HCT116 (cell line): ENCODE measurements around the gene ATP12A. TPM values are rescaled to one million over a fixed set of nuclear protein-coding genes. Genes with fewer than 3 reads are reported as not detected.

ENCODE experiments used
- ATAC-seq: fragments of 200-7000 bp; cut with Tn5 transposase; 2 replicates; pipeline ENCODE4 v1.9.1; 2020; ENCODE audit warnings: mild to moderate bottlenecking, moderate library complexity
- BruUV-seq: library from RNA; stranded (reverse); fragments of 400-500 nt; replicated peaks from 2 replicates; lab custom pipeline; 2021; lab: Mats Ljungman, UMichigan
- CTCF ChIA-PET: fragments of 300-600 bp; sonication (Branson Sonifier 250); formaldehyde crosslinking; loops from one replicate; lab custom pipeline; 2021; ENCODE audit warnings: antibody characterized with exemption; lab: Charles Lee
- POLR2A ChIA-PET: fragments of 300-600, 350-600 bp; sonication (Branson Sonifier 250); formaldehyde crosslinking; loops from one replicate; lab custom pipeline; 2021; ENCODE audit warnings: antibody characterized with exemption; lab: Charles Lee
- RAD21 ChIA-PET, 2 experiments: fragments of 300-600 bp; sonication (Branson Sonifier 250); formaldehyde crosslinking; loops; one replicate each; lab custom pipeline; 2023; ENCODE audit warnings: low total read pairs in 2 of 2; ENCODE audit not compliant: uncharacterized antibody in 2 of 2, unreplicated experiment in 2 of 2, low non-redundant PET in 1 of 2; lab: Charles Lee
- DNase-seq: peaks from one replicate; pipeline ENCODE4 v3.0.0-alpha.2; 2010; ENCODE audit warnings: low read depth, low spot score
- H2AFZ ChIP-seq: fragments of 200-600 bp; shearing (Covaris generic), sonication (generic); 2 replicates; pipeline ENCODE4 v1.6.1; 2017; ENCODE audit warnings: low read depth, mixed run types, mixed read lengths, antibody characterized with exemption, low read length; ENCODE audit not compliant: poor library complexity, severe bottlenecking
- H3K27ac ChIP-seq: 2 replicates; pipeline ENCODE4 v1.5.1; 2012; ENCODE audit warnings: low read depth, low read length
- H3K27me3 ChIP-seq: fragments of 200-600 bp; sonication (generic); 2 replicates; pipeline ENCODE4 v1.6.1; 2016; ENCODE audit warnings: mixed run types, low read length, mixed read lengths; ENCODE audit not compliant: insufficient read depth
- H3K36me3 ChIP-seq, 2 experiments: fragments of 200-500 bp in 1 of 2; fragments of 200-600 bp in 1 of 2; sonication (Bioruptor generic) in 1 of 2; sonication (generic) in 1 of 2; 2 replicates each; pipeline versions ENCODE4 v1.5.1 to v1.6.1; 2014 to 2016; ENCODE audit warnings: low read length in 2 of 2, inconsistent platforms in 1 of 2, mixed read lengths in 1 of 2, mixed run types in 1 of 2; ENCODE audit not compliant: insufficient read depth in 2 of 2, control insufficient read depth in 1 of 2
- H3K4me1 ChIP-seq, 2 experiments: fragments of 200-600 bp in 1 of 2; sonication (generic) in 1 of 2; 2 replicates each; pipeline versions ENCODE4 v1.5.1 to v1.6.1; 2012 to 2017; ENCODE audit warnings: low read length in 2 of 2, inconsistent platforms in 1 of 2, mild to moderate bottlenecking in 1 of 2, mixed read lengths in 1 of 2, mixed run types in 1 of 2, moderate library complexity in 1 of 2; ENCODE audit not compliant: insufficient read depth in 2 of 2, control insufficient read depth in 1 of 2
- H3K4me2 ChIP-seq: fragments of 200-600 bp; sonication (generic); 2 replicates; pipeline ENCODE4 v1.6.1; 2017; ENCODE audit warnings: mixed run types, low read length, mixed read lengths
- H3K4me3 ChIP-seq, 2 experiments: fragments of 200-600 bp in 1 of 2; sonication (generic) in 1 of 2; replicated peaks in 1 of 2; 2 replicates each; pipeline ENCODE4 v1.5.1; 2011 to 2016; ENCODE audit warnings: low read length in 2 of 2, control low read depth in 1 of 2, low read depth in 1 of 2, mild to moderate bottlenecking in 1 of 2, mixed read lengths in 1 of 2, mixed run types in 1 of 2
- H3K79me2 ChIP-seq: fragments of 200-600 bp; sonication (generic); 2 replicates; pipeline ENCODE4 v1.6.1; 2017; ENCODE audit warnings: mild to moderate bottlenecking, mixed run types, low read length, moderate library complexity, mixed read lengths; ENCODE audit not compliant: insufficient read depth
- H3K9ac ChIP-seq: fragments of 200-600 bp; sonication (generic); 2 replicates; pipeline ENCODE4 v1.6.1; 2016; ENCODE audit warnings: low read length, mixed read lengths
- H3K9me2 ChIP-seq: fragments of 200-600 bp; sonication (generic), shearing (Covaris generic); 2 replicates; pipeline ENCODE4 v1.6.1; 2017; ENCODE audit warnings: mixed run types, mild to moderate bottlenecking, moderate library complexity; ENCODE audit not compliant: insufficient read depth
- H3K9me3 ChIP-seq, 2 experiments: fragments of 200-500 bp in 1 of 2; fragments of 200-600 bp in 1 of 2; sonication (Bioruptor generic) in 1 of 2; sonication (generic) in 1 of 2; 2 replicates each; pipeline ENCODE4 v1.6.1; 2014 to 2017; ENCODE audit warnings: low read length in 2 of 2, mixed read lengths in 2 of 2, inconsistent platforms in 1 of 2, low read depth in 1 of 2, mild to moderate bottlenecking in 1 of 2, mixed run types in 1 of 2, moderate library complexity in 1 of 2; ENCODE audit not compliant: control insufficient read depth in 1 of 2, insufficient read depth in 1 of 2
- H4K20me1 ChIP-seq: fragments of 200-600 bp; sonication (generic), shearing (Covaris generic); 2 replicates; pipeline ENCODE4 v1.6.1; 2017; ENCODE audit warnings: mixed run types, mild to moderate bottlenecking, moderate library complexity; ENCODE audit not compliant: insufficient read depth
- CBX3 ChIP-seq: IDR thresholded peaks from 2 replicates; pipeline ENCODE4 v1.6.1; 2012; ENCODE audit warnings: low read depth
- CTCF ChIP-seq, 3 experiments: fragments of 200-600 bp in 1 of 3; sonication (generic) in 1 of 3; IDR thresholded peaks in 2 of 3; conservative IDR thresholded peaks in 1 of 3; 2 replicates each; pipeline ENCODE4 v1.5.1; 2012 to 2017; ENCODE audit warnings: low read depth in 2 of 3, low read length in 2 of 3, antibody characterized with exemption in 1 of 3, borderline replicate concordance in 1 of 3, control low read depth in 1 of 3, mild to moderate bottlenecking in 1 of 3, mixed read lengths in 1 of 3, mixed run types in 1 of 3, moderate library complexity in 1 of 3; ENCODE audit not compliant: insufficient read depth in 1 of 3
- EGR1 ChIP-seq: IDR thresholded peaks from 2 replicates; pipeline ENCODE4 v1.6.1; 2012; ENCODE audit warnings: low read depth
- ELF1 ChIP-seq: IDR thresholded peaks from 2 replicates; pipeline ENCODE4 v1.6.1; 2012; ENCODE audit warnings: low read depth, borderline replicate concordance
- EZH2 ChIP-seq: fragments of 200-600 bp; sonication (generic); IDR thresholded peaks from 2 replicates; pipeline ENCODE4 v1.6.1; 2017; ENCODE audit warnings: antibody characterized with exemption, mixed run types
- EZH2phosphoT487 ChIP-seq: fragments of 200-600 bp; IDR thresholded peaks from 2 replicates; pipeline ENCODE4 v1.6.1; 2018; ENCODE audit warnings: antibody characterized with exemption, borderline replicate concordance
- POLR2A ChIP-seq: IDR thresholded peaks from 2 replicates; pipeline ENCODE4 v1.7.0; 2011; ENCODE audit warnings: borderline replicate concordance; ENCODE audit not compliant: insufficient read depth, insufficient read length; ENCODE audit errors: extremely low read depth
- RAD21 ChIP-seq: IDR thresholded peaks from 2 replicates; pipeline ENCODE4 v1.6.1; 2012; ENCODE audit warnings: low read depth, mild to moderate bottlenecking
- REST ChIP-seq: IDR thresholded peaks from 2 replicates; pipeline ENCODE4 v1.6.1; 2012; ENCODE audit warnings: low read depth
- SIN3A ChIP-seq: IDR thresholded peaks from 2 replicates; pipeline ENCODE4 v1.6.1; 2012; ENCODE audit warnings: low read depth
- YY1 ChIP-seq: IDR thresholded peaks from 2 replicates; pipeline ENCODE4 v1.6.1; 2011; ENCODE audit warnings: low read length, low read depth, moderate library complexity, mild to moderate bottlenecking; ENCODE audit not compliant: insufficient replicate concordance; ENCODE audit errors: extremely low read depth
- intact Hi-C: fragments of 100-400 bp; cut with micrococcal nuclease; formaldehyde crosslinking; loops from 2 replicates; pipeline ENCODE4 v1.10.0; 2022
- total RNA-seq: library from RNA; stranded (reverse); gene quantifications from one replicate; pipeline ENCODE4 v1.2.1, GENCODE V29; 2021; ENCODE audit not compliant: unreplicated experiment

The ATP12A gene
- total RNA-seq, 1 experiment from 2014 or later: 0.30 TPM

GRCh38 chr13:24678151-24678550 lies 2.1 kb upstream of the ATP12A start:
- Histone ChIP-seq H3K9me2 (no peaks in the 10 kb centered on the region), H3K79me2 (no peaks in the 10 kb centered on the region), H3K27me3 (no peaks in the 10 kb centered on the region), H3K9ac (no peak overlapping the region), H4K20me1 (no peaks in the 10 kb centered on the region), H3K4me3 (no peak overlapping the region), H2AFZ (no peak overlapping the region), H3K36me3 (no peaks in the 10 kb centered on the region), H3K27ac (no peak overlapping the region), H3K4me2 (no peak overlapping the region), H3K4me1 (peaks cover 7 to 11% of the 10 kb centered on the region in 2 experiments; a peak in 3 of 4 replicates), H3K9me3 (no peaks in the 10 kb centered on the region)
- ChIA-PET POLR2A (no interaction called here), RAD21 (no interaction called here), CTCF (interaction anchor here (1.6 kb wide), 1 partner anchor 15 kb away, joined by 7 read pairs; no protein-coding TSS in a partner anchor)
- no TSS peak for BruUV-seq
- no peak for TF ChIP-seq EGR1
- TF ChIP-seq CBX3: no peak
- no peak for TF ChIP-seq ELF1
- TF ChIP-seq CTCF (IDR thresholded peaks at IDR 0.05 in 2 of 3, conservative IDR thresholded peaks at IDR 0.05 in 1 of 3; ENCODE audit: borderline replicate concordance in 1 of 3, insufficient read depth in 1 of 3, low read depth in 2 of 3, low read length in 2 of 3): no peak
- TF ChIP-seq RAD21: no peak
- no peak for TF ChIP-seq YY1
- no peak for TF ChIP-seq REST
- no peak for TF ChIP-seq EZH2phosphoT487
- TF ChIP-seq SIN3A: no peak
- TF ChIP-seq POLR2A: no peak
- no peak for TF ChIP-seq EZH2
- ATAC-seq (no peak), DNase-seq (no peak)
- intact Hi-C loops: no loop called here
